Liver (tissue), 3 donors: ENCODE measurements around the gene SMCO1.

Experiments
- HNF4A ChIP-seq, 2 donors: conservative IDR thresholded peaks; 2 replicates each; pipeline ENCODE4 v1.6.1; 2016; ENCODE audit warnings: antibody characterized with exemption in 2 of 2, mild to moderate bottlenecking in 2 of 2
- RAD21 ChIP-seq, 2 donors: IDR thresholded peaks; 2 replicates each; pipeline ENCODE4 v1.6.1; 2016; ENCODE audit warnings: antibody characterized with exemption in 2 of 2, mild to moderate bottlenecking in 2 of 2
- SP1 ChIP-seq: IDR thresholded peaks from 2 replicates; pipeline ENCODE4 v1.6.1; 2018; ENCODE audit warnings: antibody characterized with exemption, mild to moderate bottlenecking
- TAF1 ChIP-seq: conservative IDR thresholded peaks from 2 replicates; pipeline ENCODE4 v1.6.1; 2016; ENCODE audit warnings: antibody characterized with exemption, mild to moderate bottlenecking
- YY1 ChIP-seq: IDR thresholded peaks from 2 replicates; pipeline ENCODE4 v1.6.1; 2016; ENCODE audit warnings: antibody characterized with exemption, mild to moderate bottlenecking
- TF ChIP-seq, protein P1 (sequence below): fragments of 150-350 bp; IDR thresholded peaks from 2 replicates; pipeline ENCODE4 v1.5.1; 2017; ENCODE audit warnings: improper control_type of control experiment, low read depth, low read length; ENCODE audit not compliant: missing input control
- TF ChIP-seq, protein P2 (sequence below): IDR thresholded peaks from 2 replicates; pipeline ENCODE4 v1.6.1; 2016; ENCODE audit warnings: antibody characterized with exemption
- TF ChIP-seq, protein P3 (sequence below): IDR thresholded peaks from 2 replicates; pipeline ENCODE4 v1.6.1; 2016; ENCODE audit warnings: antibody characterized with exemption
- donor health status: healthy.
- donor health status: healthy.

DNA sequence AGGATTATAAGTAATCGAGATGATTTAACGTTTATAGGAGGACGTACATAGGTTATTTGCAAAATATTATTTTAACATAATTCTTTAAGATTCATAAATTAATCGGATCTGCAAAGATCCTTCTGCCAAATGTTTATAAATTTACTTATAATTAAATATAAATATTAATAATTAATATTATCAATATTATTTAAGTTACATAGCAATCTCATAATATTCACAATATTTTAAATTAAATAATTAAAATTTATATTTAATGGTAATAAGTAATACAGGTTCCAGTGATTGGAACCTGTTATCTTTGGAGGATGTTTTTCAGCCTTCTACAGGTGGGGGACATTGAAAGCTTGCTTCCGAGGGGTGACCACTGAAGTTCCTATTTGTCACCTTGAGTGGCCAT lies 37.1 kb upstream of the SMCO1 start:
- TF ChIP-seq TAF1 (no peak), SP1 (no peak), YY1 (no peak), HNF4A (conservative IDR thresholded peaks at IDR 0.05) (no peak), RAD21 (IDR thresholded peaks at IDR 0.05) (no peak)
- TF ChIP-seq, protein P1, sequence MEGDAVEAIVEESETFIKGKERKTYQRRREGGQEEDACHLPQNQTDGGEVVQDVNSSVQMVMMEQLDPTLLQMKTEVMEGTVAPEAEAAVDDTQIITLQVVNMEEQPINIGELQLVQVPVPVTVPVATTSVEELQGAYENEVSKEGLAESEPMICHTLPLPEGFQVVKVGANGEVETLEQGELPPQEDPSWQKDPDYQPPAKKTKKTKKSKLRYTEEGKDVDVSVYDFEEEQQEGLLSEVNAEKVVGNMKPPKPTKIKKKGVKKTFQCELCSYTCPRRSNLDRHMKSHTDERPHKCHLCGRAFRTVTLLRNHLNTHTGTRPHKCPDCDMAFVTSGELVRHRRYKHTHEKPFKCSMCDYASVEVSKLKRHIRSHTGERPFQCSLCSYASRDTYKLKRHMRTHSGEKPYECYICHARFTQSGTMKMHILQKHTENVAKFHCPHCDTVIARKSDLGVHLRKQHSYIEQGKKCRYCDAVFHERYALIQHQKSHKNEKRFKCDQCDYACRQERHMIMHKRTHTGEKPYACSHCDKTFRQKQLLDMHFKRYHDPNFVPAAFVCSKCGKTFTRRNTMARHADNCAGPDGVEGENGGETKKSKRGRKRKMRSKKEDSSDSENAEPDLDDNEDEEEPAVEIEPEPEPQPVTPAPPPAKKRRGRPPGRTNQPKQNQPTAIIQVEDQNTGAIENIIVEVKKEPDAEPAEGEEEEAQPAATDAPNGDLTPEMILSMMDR, result no peak
- TF ChIP-seq, protein P2, sequence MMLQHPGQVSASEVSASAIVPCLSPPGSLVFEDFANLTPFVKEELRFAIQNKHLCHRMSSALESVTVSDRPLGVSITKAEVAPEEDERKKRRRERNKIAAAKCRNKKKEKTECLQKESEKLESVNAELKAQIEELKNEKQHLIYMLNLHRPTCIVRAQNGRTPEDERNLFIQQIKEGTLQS, result no peak
- TF ChIP-seq, protein P3, sequence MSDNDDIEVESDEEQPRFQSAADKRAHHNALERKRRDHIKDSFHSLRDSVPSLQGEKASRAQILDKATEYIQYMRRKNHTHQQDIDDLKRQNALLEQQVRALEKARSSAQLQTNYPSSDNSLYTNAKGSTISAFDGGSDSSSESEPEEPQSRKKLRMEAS, result no peak
